Sigmoid colon (tissue), 4 donors: Measurements from ENCODE around the gene EMP2.

Experiments
- POLR2AphosphoS5 ChIP-seq, 4 donors: sonication (generic); formaldehyde crosslinking; IDR thresholded peaks; one replicate each; pipeline ENCODE4 v1.6.1; 2017; ENCODE audit warnings: antibody characterized with exemption in 4 of 4
- TF ChIP-seq, protein P1 (sequence below), 4 experiments: fragments of 450-650 bp in 3 of 4; fragments of 200-600 bp in 1 of 4; IDR thresholded peaks; one replicate each; pipeline ENCODE4 v1.5.1; 2016 to 2019; ENCODE audit warnings: antibody characterized with exemption in 4 of 4, mild to moderate bottlenecking in 3 of 4, moderate library complexity in 2 of 4

- peak in 2 of 4 donors; percentile 6 to 29 for TF ChIP-seq POLR2AphosphoS5 (IDR thresholded peaks at IDR 0.05)
- TF ChIP-seq, protein P1, sequence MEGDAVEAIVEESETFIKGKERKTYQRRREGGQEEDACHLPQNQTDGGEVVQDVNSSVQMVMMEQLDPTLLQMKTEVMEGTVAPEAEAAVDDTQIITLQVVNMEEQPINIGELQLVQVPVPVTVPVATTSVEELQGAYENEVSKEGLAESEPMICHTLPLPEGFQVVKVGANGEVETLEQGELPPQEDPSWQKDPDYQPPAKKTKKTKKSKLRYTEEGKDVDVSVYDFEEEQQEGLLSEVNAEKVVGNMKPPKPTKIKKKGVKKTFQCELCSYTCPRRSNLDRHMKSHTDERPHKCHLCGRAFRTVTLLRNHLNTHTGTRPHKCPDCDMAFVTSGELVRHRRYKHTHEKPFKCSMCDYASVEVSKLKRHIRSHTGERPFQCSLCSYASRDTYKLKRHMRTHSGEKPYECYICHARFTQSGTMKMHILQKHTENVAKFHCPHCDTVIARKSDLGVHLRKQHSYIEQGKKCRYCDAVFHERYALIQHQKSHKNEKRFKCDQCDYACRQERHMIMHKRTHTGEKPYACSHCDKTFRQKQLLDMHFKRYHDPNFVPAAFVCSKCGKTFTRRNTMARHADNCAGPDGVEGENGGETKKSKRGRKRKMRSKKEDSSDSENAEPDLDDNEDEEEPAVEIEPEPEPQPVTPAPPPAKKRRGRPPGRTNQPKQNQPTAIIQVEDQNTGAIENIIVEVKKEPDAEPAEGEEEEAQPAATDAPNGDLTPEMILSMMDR (IDR thresholded peaks at IDR 0.05): no peak
These were observed 29.0 kb upstream of the EMP2 start for GRCh38 chr16:10609402-10609774.
